ENCODE data around the gene PTGR3. TPM values are rescaled to one million over a fixed set of nuclear protein-coding genes. Genes with fewer than 3 reads are reported as not detected.
A peak's percentile ranks its signal among the peaks of the same experiment; 100 is the strongest.

The PTGR3 gene
- total RNA-seq, 2 donors from 2014 or later: 42.9 to 54.6 TPM

- ATAC-seq (peak; percentile 66), DNase-seq (peak; percentile 45 to 58)
- intact Hi-C loops (cut with DNase I, micrococcal nuclease): no loop called here
Observed at GRCh38 chr18:75219745-75220375, 10.9 kb upstream of the PTGR3 start.

DNA sequence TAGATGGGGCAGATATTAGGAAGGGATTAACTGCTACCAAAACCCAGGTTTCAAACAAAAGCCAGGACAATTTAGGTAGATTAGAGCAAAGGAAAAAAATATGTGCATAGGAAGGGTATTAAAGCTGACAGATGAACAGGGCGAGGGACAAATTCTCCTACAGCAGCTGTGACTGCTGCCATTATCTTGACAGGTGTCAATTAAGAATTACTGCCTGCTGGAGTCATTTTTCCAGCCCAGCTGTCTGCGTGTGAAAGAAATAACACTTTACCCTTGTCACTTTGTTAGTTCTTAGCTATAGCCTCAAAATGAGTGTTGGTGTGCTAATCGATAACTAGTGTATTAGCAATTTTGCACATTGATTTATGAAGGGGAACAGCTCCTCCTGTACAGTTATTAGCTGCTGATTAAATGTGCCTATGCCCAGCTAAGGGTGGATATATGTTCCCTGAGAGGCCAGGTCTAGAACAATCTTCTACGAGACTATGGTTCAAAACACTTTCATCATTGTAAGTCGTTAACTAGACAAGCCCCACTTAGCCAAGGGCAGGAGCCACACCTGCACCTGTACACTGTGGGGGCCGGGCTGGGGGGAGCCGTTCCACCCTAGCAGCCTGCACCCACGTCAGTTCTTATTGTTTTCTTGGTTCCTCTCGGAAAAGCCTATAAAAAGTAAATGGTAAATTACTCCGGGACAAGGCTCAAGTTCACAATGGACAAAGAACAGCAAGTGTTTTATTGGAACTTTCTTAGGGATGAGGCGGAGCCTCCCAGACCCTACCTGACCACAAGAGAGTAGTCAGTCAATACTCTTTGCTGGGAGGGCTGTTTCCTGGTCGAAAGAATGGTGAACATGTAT, 9.4 kb upstream of the PTGR3 start:
- intact Hi-C loops (cut with DNase I, micrococcal nuclease): no loop called here
- ATAC-seq: peak; percentile 78

GRCh38 chr18:75216911-75217689, 8.2 kb upstream of the PTGR3 start:
- DNase-seq (no peak), ATAC-seq (no peak)
- intact Hi-C loops (cut with DNase I, micrococcal nuclease): no loop called here

More for the DNA sequence above, 9.4 kb upstream of the PTGR3 start:
- peak; percentile 80 to 88 for DNase-seq

GRCh38 chr18:75216212-75216910, 7.4 kb upstream of the PTGR3 start:
- intact Hi-C loops (cut with DNase I, micrococcal nuclease): no loop called here
- ATAC-seq: no peak
- DNase-seq: peak in 1 of 2 donors; percentile 32

DNA sequence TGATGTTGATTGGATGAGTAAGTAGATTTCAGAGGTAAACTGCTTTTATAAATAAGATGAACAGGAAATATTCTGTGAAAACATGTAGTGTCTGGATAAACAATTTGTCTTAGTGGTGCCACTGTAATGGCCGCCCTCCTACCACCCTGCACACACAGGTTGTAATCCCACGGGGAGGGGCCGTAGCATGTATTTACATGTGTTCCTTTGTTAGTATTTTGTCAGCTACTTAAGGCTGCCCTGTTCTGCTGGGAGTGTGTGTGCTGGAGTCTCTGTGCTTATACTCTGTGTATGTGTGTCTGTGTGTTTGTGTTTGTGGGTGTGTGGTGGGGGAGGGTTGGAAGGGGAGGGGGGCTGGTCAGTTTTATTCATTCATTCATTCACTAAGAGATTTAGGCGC, 6.7 kb upstream of the PTGR3 start:
- ATAC-seq (no peak), DNase-seq (no peak)
- intact Hi-C loops (cut with DNase I, micrococcal nuclease): no loop called here

- ATAC-seq (peak; percentile 42), DNase-seq (no peak)
- intact Hi-C loops (cut with DNase I, micrococcal nuclease): no loop called here
Observed at GRCh38 chr18:75214766-75215510, 6.0 kb upstream of the PTGR3 start.

DNA sequence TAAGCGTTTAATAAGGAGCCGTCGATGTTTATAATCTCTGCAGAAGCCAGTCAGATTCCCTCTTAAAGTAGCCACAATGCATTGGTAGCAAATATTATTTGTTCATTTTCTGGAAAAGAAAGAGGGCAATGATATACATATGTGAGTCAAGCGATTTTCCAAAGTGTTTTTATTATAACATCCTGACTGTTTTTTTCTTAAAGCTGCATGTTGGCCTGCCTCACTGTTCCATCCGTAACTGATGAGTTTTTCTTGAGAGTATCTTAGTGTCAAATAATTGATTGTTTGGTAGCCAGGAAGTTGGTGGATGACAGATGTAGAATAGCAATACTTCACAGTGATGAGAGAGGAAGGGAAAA, 5.4 kb upstream of the PTGR3 start:
- ATAC-seq: no peak
- intact Hi-C loops (cut with DNase I, micrococcal nuclease): no loop called here
- no peak for DNase-seq

DNA sequence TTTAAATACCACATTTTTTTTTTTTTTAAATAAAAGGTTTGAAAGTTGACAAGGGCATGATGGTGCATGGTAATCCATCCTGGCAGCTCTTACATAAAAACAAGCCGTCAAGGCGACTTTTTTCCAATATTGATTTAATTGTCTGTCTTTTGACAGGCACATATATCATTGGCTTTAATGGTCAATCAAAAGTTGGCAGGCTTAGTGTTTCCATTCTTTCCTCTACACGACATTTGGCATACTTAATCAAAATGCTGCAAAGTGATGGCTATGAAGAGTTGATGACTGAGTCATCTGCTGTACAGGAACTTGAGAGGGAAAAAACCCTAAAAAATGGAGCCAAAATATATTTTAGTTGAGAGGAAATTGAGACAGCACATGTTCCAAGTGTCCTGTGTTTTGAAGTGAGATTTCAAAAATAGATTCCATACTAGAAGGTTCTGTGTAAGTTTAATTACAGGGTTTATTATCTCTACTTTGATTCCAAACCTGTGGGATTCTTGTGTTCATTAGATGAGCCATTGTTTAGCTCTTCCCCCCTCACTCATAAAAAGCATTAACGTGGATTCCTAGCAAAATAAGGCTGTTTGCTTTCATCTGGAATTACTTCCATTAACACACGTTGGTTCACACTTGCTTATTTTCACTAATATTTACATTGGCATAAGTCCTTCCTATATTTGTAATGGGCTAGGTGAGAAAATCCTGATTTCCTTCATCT, 4.8 kb upstream of the PTGR3 start:
- intact Hi-C loops (cut with DNase I, micrococcal nuclease): no loop called here
- no peak for ATAC-seq
- DNase-seq: no peak

GRCh38 chr18:75212751-75213090, 3.8 kb upstream of the PTGR3 start:
- intact Hi-C loops (cut with DNase I, micrococcal nuclease): no loop called here
- no peak for ATAC-seq
- DNase-seq: no peak

DNA sequence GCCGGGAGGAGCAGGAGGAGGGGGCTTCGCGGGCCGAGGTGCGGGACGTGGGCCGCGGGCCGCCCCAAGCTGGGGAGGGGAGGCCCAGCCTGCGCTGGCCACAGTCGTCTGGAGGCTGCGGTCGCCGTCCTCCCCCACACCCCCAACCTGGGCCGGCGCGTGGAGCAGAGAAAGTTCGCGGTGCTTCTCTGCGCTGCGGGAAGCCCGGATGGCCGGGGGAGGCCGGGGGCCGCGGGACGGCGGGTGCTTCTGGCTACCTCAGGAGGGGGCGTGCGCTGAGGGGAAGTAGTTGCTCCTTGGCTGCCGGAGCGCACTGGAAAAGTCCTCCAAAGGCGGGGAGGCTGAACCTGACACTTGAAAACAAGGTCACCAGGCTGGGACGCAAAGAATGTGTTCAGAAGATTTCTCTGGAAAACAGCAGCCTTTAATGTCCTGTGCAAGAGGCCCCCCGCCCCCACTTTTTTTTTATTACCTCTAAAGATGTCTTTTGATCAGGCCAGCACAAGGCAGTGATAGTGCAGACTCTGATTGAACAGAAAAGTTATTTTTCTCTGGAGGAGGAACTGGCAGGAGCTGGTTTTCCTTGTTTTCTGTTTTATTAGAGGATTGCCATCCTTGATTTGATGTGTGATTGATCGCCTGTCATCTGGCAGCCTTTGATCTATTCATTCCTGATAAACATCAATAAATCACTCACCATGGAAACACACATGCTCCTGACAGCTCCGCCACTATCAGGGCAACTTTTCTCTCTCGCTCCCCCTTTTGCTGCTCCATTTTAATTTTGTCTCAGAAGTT, 3.2 kb upstream of the PTGR3 start:
- ATAC-seq (no peak), DNase-seq (peak; percentile 49 to 54)
- intact Hi-C loops (cut with DNase I, micrococcal nuclease): no loop called here

DNA sequence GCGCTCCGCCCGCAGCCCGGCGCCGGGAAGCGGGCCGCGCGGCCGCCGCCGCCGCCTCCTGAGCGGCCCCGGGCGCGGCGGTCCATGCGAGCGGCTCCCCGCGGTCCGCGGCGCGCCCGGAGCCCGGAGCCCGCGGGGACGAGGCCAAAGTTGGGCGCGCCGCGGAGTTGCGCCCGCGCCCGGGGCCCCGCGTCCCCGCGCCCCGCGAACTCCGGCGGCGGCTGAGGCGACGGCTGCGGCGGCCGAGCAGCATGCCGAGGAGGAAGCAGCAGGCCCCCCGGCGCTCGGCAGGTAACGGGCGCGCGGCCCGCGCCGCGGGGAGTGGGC, 2.6 kb upstream of the PTGR3 start:
- intact Hi-C loops (cut with DNase I, micrococcal nuclease): no loop called here
- ATAC-seq: no peak

GRCh38 chr18:75211002-75211621, 2.2 kb upstream of the PTGR3 start:
- peak in 1 of 2 donors; percentile 50 for DNase-seq
- no peak for ATAC-seq
- intact Hi-C loops (cut with DNase I, micrococcal nuclease): no loop called here

More for the DNA sequence above, 2.6 kb upstream of the PTGR3 start:
- no peak for DNase-seq

- intact Hi-C loops (cut with DNase I, micrococcal nuclease): no loop called here
- peak; percentile 62 to 83 for DNase-seq
- peak; percentile 57 for ATAC-seq
Observed at GRCh38 chr18:75210274-75211001, 1.5 kb upstream of the PTGR3 start, which contains the start of gene TSHZ1. TSHZ1 (plus strand) TSS chr18:75210797; CDS start chr18:75211877, 1,080 bp downstream.

DNA sequence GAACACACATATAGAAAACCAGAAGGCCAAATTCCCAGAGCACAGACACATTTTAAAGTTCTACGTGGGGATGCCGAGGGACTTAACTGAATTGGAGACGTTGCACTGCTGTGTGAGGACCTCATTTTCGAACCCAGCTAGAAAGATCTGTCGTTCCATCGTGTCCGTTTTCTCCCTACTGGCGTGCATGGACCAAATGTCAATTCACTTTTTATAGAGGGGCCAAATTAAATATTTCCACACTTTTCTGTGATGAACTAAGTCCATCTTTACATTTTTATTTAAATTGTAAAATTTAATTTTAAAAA, 966 bp upstream of the PTGR3 start:
- intact Hi-C loops (cut with DNase I, micrococcal nuclease): no loop called here
- ATAC-seq (no peak), DNase-seq (no peak)

DNA sequence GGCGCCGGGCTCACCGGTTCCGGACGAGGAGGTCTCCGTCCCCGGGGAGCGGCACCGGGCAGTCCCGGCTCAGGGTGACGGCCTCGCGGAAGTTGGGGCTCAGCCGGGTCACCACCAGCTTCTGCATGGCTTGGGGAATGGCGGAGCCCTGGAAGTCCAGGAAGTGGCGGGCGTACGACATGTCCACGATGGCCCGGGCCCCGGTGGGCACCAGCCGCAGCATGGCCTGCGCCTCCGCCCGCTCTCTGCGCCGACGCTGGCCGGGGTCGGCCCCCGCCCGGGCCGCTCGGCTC, 157 bp downstream of the PTGR3 start:
- intact Hi-C loops (cut with DNase I, micrococcal nuclease): no loop called here
- DNase-seq (no peak), ATAC-seq (peak; percentile 3)

DNA sequence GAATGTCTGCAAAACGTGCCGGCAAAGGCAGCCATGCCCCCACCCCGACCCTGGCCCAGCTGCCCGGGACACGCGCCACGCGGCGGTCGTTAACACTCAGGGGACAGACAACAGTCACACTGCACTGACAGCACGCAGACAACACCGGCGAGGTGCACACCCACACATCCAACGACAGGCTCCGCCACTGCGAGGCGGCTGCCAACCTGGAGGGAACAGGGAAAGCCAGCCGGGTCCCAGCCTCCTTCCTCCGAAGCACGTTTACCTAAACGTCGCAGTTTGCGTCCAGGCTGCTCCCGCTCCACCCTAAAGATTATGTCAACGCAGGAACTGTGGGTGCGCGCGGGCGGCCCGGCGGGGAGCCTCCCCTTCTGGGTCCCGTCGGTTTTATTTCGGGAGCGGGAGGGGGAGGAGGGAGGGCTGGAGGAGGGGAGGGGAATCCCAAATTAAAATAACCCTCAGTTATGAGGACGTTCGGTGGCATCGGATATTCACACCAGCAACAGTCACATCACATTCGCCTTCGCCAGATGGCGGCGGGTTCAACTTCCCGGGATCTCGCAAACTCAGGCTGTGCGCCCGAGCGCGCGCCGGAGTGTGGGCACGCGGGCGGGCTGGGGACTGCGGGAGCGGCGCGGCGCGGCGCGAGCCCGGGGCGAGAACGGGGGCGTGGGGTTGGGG, 644 bp downstream of the PTGR3 start:
- ATAC-seq (peak; percentile 30), DNase-seq (peak; percentile 66 to 78)
- intact Hi-C loops (cut with DNase I, micrococcal nuclease): no loop called here
